Ascending aorta (tissue), 2 donors: Measurements from ENCODE around the gene ARHGEF4. TPM values are rescaled to one million over a fixed set of nuclear protein-coding genes. Genes with fewer than 3 reads are reported as not detected.

Experiments
- DNase-seq, 2 donors: peaks; one replicate each; pipeline ENCODE4 v3.0.0-alpha.2; 2019; ENCODE audit warnings: low spot score in 2 of 2
- H3K27ac ChIP-seq, 2 donors: fragments of 200-600 bp; sonication (generic); one replicate each; pipeline ENCODE4 v1.5.1; 2016 to 2017; ENCODE audit warnings: mild to moderate bottlenecking in 1 of 2
- H3K27me3 ChIP-seq: fragments of 200-600 bp; sonication (generic); one replicate; pipeline ENCODE4 v1.5.1; 2017
- H3K36me3 ChIP-seq, 2 donors: fragments of 200-600 bp; sonication (generic); one replicate each; pipeline ENCODE4 v1.5.1; 2016
- H3K4me1 ChIP-seq, 2 donors: fragments of 200-600 bp; sonication (generic); one replicate each; pipeline ENCODE4 v1.5.1; 2016 to 2017; ENCODE audit warnings: mild to moderate bottlenecking in 1 of 2
- H3K4me3 ChIP-seq, 2 donors: fragments of 200-600 bp; sonication (generic); one replicate each; pipeline ENCODE4 v1.5.1; 2016 to 2017; ENCODE audit warnings: mild to moderate bottlenecking in 1 of 2
- H3K9me3 ChIP-seq, 2 donors: fragments of 200-600 bp; sonication (generic); one replicate each; pipeline ENCODE4 v1.5.1; 2016
- intact Hi-C: fragments of 100-400 bp; cut with DNase I; formaldehyde crosslinking; loops from one replicate; pipeline ENCODE4 v1.15.1; 2023
- total RNA-seq: library from RNA; depleted of rRNA; stranded (reverse); fragments of >200 nt; gene quantifications from one replicate; pipeline ENCODE4 v1.1.0, GENCODE V29; 2016
- TF ChIP-seq, protein P1 (sequence below), 3 experiments: fragments of 200-600 bp in 2 of 3; fragments of 450-650 bp in 1 of 3; sonication (generic) in 2 of 3; IDR thresholded peaks; one replicate each; pipeline ENCODE4 v1.5.1; 2016 to 2019; ENCODE audit warnings: antibody characterized with exemption in 3 of 3, mild to moderate bottlenecking in 1 of 3, moderate library complexity in 1 of 3

ARHGEF4 gene
- total RNA-seq, 1 donor from 2014 or later = 9.6 TPM

DNA sequence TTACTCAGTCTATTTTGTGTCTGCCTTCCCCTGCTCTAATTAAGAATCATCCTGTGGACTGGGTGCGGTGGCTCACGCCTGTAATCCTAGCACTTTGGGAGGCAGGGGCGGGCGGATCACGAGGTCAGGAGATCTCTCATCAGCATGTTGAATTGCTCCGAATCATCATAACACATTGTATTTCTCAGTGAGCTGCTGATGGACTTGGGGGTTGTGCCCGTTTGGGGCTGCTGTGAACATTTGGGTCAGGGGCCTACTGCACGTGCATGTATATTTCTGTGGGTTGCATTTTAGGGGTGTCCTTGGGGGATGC lies 84.4 kb downstream of the ARHGEF4 start:
- no peak overlapping the region for H3K4me3 ChIP-seq
- no peak for DNase-seq
- no peaks in the 10 kb centered on the region for H3K9me3 ChIP-seq
- H3K27ac ChIP-seq = no peak overlapping the region
- H3K27me3 ChIP-seq = no peaks in the 10 kb centered on the region
- TF ChIP-seq, protein P1, sequence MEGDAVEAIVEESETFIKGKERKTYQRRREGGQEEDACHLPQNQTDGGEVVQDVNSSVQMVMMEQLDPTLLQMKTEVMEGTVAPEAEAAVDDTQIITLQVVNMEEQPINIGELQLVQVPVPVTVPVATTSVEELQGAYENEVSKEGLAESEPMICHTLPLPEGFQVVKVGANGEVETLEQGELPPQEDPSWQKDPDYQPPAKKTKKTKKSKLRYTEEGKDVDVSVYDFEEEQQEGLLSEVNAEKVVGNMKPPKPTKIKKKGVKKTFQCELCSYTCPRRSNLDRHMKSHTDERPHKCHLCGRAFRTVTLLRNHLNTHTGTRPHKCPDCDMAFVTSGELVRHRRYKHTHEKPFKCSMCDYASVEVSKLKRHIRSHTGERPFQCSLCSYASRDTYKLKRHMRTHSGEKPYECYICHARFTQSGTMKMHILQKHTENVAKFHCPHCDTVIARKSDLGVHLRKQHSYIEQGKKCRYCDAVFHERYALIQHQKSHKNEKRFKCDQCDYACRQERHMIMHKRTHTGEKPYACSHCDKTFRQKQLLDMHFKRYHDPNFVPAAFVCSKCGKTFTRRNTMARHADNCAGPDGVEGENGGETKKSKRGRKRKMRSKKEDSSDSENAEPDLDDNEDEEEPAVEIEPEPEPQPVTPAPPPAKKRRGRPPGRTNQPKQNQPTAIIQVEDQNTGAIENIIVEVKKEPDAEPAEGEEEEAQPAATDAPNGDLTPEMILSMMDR (IDR thresholded peaks at IDR 0.05) = no peak
- intact Hi-C loops = no loop called here
- H3K4me1 ChIP-seq = no peaks in the 10 kb centered on the region
- no peaks in the 10 kb centered on the region for H3K36me3 ChIP-seq

DNA sequence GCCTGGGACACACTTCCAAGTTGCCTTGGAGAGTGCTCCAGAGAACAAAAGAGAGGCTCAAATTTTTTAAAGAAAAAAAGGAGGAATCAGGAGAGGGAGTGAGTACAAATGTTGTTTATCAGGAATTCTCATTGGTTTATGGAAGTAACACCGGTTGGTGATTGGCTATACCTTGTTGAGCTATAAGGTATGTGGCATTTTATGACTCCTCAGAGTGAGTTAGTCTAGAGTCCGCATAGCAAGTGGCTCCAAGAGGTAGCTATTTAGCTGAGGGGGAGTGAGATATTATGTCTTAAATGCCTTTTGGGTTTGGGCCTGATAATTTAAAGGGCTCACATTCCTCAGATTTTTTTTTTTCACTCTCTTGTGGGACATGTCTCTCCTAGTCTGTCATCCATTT lies 85.7 kb downstream of the ARHGEF4 start:
- intact Hi-C loops = no loop called here
- no peak overlapping the region for H3K27ac ChIP-seq
- no peak overlapping the region for H3K4me3 ChIP-seq
- H3K27me3 ChIP-seq = no peaks in the 10 kb centered on the region
- DNase-seq = no peak
- H3K4me1 ChIP-seq = no peaks in the 10 kb centered on the region
- no peaks in the 10 kb centered on the region for H3K36me3 ChIP-seq
- TF ChIP-seq, protein P1 (IDR thresholded peaks at IDR 0.05) = no peak
- no peaks in the 10 kb centered on the region for H3K9me3 ChIP-seq

DNA sequence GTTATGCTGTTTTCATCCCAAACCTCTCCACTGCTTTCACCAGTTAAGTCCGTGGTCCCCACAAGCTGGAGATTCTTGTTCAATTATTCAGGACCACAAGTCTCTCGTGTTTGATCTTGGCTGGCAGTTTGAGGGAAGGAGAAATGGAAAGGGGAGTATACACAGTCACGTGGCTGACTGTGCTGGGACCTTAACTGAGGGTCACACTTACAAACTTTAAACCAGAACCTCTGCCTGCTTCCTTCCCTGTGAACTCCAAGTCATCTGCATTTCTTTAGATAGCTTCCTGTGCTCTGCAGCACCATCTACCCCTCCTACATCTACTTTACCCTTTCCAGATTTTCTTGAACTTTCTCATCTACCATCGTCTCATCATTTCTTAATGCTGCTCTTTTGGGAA lies 91.7 kb downstream of the ARHGEF4 start:
- DNase-seq = no peak
- Histone ChIP-seq H3K4me1 (no peaks in the 10 kb centered on the region), H3K27me3 (no peaks in the 10 kb centered on the region), H3K9me3 (no peaks in the 10 kb centered on the region), H3K27ac (no peak overlapping the region), H3K36me3 (no peaks in the 10 kb centered on the region), H3K4me3 (no peak overlapping the region)
- intact Hi-C loops = no loop called here
- TF ChIP-seq, protein P1 (IDR thresholded peaks at IDR 0.05) = no peak

DNA sequence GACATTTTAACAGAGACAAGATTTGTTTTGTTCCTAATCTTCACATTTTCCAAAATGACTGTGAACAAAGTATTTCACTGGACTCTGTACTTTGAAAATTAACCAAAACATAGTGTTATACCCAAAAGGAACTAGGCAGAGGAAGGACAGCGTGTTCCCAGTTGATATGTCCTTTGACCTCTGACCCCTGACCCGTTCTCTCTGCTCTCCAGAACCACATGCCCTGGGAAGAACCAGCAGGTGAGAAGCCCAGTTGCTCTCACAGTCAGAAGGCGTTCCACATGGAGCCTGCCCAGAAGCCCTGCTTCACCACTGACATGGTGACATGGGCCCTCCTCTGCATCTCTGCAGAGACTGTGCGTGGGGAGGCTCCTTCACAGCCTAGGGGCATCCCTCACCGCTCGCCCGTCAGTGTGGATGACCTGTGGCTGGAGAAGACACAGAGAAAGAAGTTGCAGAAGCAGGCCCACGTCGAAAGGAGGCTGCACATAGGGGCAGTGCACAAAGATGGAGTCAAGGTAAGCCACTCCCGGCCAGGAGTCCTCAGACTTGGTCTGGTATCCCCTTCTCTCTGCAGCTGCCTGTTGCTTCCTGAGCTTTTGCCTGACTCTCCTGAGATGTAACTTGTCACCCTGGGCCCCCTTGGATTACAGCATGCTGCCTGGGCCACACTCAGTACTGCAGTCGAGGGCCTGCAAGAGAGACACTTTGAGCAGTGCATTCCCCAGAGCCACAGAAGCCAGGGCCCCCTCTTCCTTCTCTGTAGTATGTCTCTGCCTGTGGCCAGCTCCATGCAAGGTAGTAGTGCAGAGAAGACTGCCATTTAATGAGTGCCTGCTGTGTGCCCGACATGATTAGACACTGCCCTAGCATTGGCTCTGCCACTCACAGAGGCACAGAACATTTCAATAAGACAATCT lies 94.3 kb downstream of the ARHGEF4 start:
- DNase-seq = no peak
- intact Hi-C loops = no loop called here
- Histone ChIP-seq H3K4me3 (no peak overlapping the region), H3K9me3 (no peaks in the 10 kb centered on the region), H3K36me3 (no peaks in the 10 kb centered on the region), H3K4me1 (no peaks in the 10 kb centered on the region), H3K27me3 (no peaks in the 10 kb centered on the region), H3K27ac (no peak overlapping the region)
- TF ChIP-seq, protein P1 (IDR thresholded peaks at IDR 0.05) = no peak

DNA sequence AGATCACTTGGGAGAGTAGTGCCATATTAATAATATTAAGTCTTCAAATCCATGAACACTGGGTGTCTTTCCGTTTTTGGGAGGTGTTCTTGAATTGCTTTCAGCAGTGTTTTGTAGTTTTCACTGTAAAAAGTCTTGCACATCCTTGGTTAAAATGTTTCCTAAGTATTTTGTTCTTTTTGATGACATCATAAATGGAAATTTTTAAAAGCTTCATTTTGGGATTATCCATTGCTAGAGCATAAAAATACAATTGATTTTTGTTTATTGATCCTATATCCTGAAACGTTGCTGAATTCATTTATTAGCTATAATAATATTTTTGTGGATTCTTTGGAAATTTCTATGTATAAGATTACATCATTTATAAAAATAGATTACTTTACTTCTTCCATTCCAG lies 96.8 kb downstream of the ARHGEF4 start:
- no peaks in the 10 kb centered on the region for H3K4me1 ChIP-seq
- no peaks in the 10 kb centered on the region for H3K36me3 ChIP-seq
- no peak overlapping the region for H3K4me3 ChIP-seq
- no peak overlapping the region for H3K27ac ChIP-seq
- no peak for DNase-seq
- no peaks in the 10 kb centered on the region for H3K9me3 ChIP-seq
- intact Hi-C loops = no loop called here
- TF ChIP-seq, protein P1 (IDR thresholded peaks at IDR 0.05) = no peak
- H3K27me3 ChIP-seq = no peaks in the 10 kb centered on the region
